ENCODE data around the gene HOXD9. TPM values are rescaled to one million over a fixed set of nuclear protein-coding genes. Genes with fewer than 3 reads are reported as not detected.
A peak's percentile ranks its signal among the peaks of the same experiment; 100 is the strongest.

Gene HOXD9
- total and polyA plus RNA-seq, 8 donors = 0.12 to 1.1 (median 0.34) TPM; not detected in 2

GRCh38 chr2:176106581-176107539 lies 15.7 kb upstream of the HOXD9 start, which contains the start of gene HOXD11:
TSS of gene HOXD11 (plus strand) at chr2:176107280. CDS start at chr2:176107356, 76 bp downstream.
- H3K4me1 ChIP-seq = peaks cover 0 to 4% (median 0%) of the 10 kb centered on the region in 3 donors
- intact Hi-C loops (cut with DNase I) = loop anchor here in 1 of 3 donors (10.0 kb wide), 1 partner anchor 752 kb away; no protein-coding TSS in a partner anchor
- WGBS, 2 donors = 3% methylated on average over 62 to 85 of the region's 85 CpGs
- H3K27ac ChIP-seq = no peak within 1 kb of the TSS
- ATAC-seq (peak in 3 of 4 donors; percentile 44 to 64 (median 53)), DNase-seq (no peak), FAIRE-seq (no peak)
- H3K4me3 ChIP-seq = peak within 1 kb of the TSS in 1 of 4 donors; percentile 23
- peaks cover 10 to 81% (median 32%) of the 10 kb centered on the region in 4 donors for H3K27me3 ChIP-seq
- H3K36me3 ChIP-seq = no peaks in the 10 kb centered on the region
- no peak for TF ChIP-seq CTCF (IDR thresholded peaks at IDR 0.05)
- no peaks in the 10 kb centered on the region for H3K9me3 ChIP-seq

DNA sequence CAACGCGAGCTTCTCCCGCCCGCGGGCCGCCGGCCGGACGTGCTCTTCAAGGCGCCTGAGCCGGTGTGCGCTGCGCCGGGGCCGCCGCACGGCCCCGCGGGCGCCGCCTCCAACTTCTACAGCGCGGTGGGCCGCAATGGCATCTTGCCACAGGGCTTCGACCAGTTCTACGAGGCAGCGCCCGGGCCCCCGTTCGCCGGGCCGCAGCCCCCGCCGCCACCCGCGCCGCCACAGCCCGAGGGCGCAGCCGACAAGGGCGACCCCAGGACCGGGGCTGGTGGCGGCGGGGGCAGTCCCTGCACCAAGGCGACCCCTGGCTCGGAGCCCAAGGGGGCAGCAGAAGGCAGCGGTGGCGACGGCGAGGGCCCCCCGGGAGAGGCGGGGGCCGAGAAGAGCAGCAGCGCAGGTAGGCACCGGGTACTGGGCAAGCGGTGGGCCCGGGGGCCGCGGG lies 14.8 kb upstream of the HOXD9 start:
- TF ChIP-seq CTCF (IDR thresholded peaks at IDR 0.05) = no peak
- no peak for ATAC-seq
- 3% methylated on average over 46 to 59 of the region's 59 CpGs for WGBS, 2 donors
- H3K4me1 ChIP-seq = peaks cover 0 to 4% (median 0%) of the 10 kb centered on the region in 3 donors
- DNase-seq = peak in 1 of 6 donors; percentile 67
- no peak overlapping the region for H3K27ac ChIP-seq
- FAIRE-seq = no peak
- H3K27me3 ChIP-seq = peaks cover 9 to 82% (median 27%) of the 10 kb centered on the region in 4 donors
- no peaks in the 10 kb centered on the region for H3K36me3 ChIP-seq
- intact Hi-C loops (cut with DNase I) = loop anchor here in 1 of 3 donors (10.0 kb wide), 1 partner anchor 753 kb away; no protein-coding TSS in a partner anchor
- no peaks in the 10 kb centered on the region for H3K9me3 ChIP-seq
- no peak overlapping the region for H3K4me3 ChIP-seq

DNA sequence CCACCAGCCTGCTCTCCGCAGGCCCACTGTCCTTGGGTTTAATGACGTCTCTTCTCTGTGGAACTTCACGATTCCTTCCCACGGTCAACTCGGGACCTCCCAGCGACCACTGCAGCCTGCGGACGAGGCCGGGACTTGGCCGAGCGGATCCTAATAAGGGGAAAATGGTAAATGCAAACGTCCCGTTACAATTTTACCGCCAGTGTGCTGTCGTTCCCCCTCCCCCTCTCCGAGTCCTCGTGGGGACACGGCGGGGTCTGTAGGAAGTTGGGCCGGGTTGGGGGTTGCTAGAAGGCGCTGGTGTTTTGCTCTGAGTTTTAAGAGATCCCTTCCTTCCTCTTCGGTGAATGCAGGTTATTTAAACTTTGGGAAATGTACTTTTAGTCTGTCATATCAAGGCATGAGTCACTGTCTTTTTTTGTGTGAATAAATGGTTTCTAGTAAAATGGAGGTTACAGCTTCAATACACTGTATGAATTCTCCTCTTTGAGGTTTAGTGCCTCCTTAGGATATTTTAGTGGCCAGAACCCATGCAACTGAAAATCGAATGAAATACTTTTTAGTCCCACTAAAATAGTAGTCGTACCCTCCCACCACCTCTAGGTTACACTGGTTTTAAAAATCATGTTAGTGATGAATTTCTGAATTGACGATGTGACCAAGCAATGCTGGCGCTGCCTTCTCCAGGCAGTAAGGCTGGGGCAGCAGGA lies 13.2 kb upstream of the HOXD9 start:
- DNase-seq (no peak), ATAC-seq (no peak), FAIRE-seq (no peak)
- H3K36me3 ChIP-seq = no peaks in the 10 kb centered on the region
- no peak overlapping the region for H3K4me3 ChIP-seq
- H3K4me1 ChIP-seq = peaks cover 0 to 3% (median 0%) of the 10 kb centered on the region in 3 donors
- TF ChIP-seq CTCF (IDR thresholded peaks at IDR 0.05) = no peak
- intact Hi-C loops (cut with DNase I) = loop anchor here in 1 of 3 donors (10.0 kb wide), 1 partner anchor 755 kb away; no protein-coding TSS in a partner anchor
- WGBS, 2 donors = 8% methylated on average over 26 of the region's 26 CpGs
- peaks cover 8 to 81% (median 23%) of the 10 kb centered on the region in 4 donors for H3K27me3 ChIP-seq
- H3K27ac ChIP-seq = no peak overlapping the region
- no peaks in the 10 kb centered on the region for H3K9me3 ChIP-seq

DNA sequence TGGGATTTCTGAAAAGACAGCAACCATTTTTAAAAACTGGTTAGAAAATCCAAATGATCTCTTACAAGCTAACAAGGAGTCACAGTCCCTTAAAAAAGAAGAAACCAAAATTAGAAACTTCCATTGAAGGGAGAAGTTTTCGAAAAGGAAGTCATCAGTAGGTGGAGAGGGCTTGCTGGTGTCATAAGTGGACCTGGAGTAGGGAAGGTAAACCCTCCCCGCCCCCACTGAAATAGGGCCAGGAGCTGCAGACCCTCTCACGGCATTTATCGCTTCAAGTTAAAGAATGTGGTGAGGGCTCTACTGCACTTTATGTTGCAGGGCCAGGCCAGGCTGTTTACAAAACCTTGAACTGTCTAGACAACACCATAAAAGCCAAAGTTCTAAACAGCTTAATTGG lies 12.6 kb upstream of the HOXD9 start:
- no peaks in the 10 kb centered on the region for H3K9me3 ChIP-seq
- intact Hi-C loops (cut with DNase I) = loop anchor here in 1 of 3 donors (10.0 kb wide), 1 partner anchor 755 kb away; no protein-coding TSS in a partner anchor
- no peaks in the 10 kb centered on the region for H3K4me1 ChIP-seq
- no peak overlapping the region for H3K4me3 ChIP-seq
- no peak for DNase-seq
- H3K27me3 ChIP-seq = peaks cover 8 to 81% (median 23%) of the 10 kb centered on the region in 4 donors
- WGBS, 2 donors = 8 to 18% methylated on average over 4 of the region's 4 CpGs
- no peak for ATAC-seq
- TF ChIP-seq CTCF (IDR thresholded peaks at IDR 0.05) = no peak
- no peaks in the 10 kb centered on the region for H3K36me3 ChIP-seq
- H3K27ac ChIP-seq = no peak overlapping the region
- FAIRE-seq = no peak
